AG04450 (cell line): ENCODE measurements around the gene GCH1. TPM values are rescaled to one million over a fixed set of nuclear protein-coding genes. Genes with fewer than 3 reads are reported as not detected.

ENCODE experiments used
- CTCF ChIA-PET: fragments of 300-600, 350-600 bp; formaldehyde crosslinking; extraction: SDS; loops from one replicate; lab custom pipeline; 2022; ENCODE audit warnings: antibody characterized with exemption, inconsistent platforms; lab: Charles Lee
- POLR2A ChIA-PET: fragments of 350-600 bp; formaldehyde crosslinking; extraction: SDS; loops from one replicate; lab custom pipeline; 2021; ENCODE audit warnings: antibody characterized with exemption, inconsistent platforms; lab: Yijun Ruan, JAX
- DNase-seq: peaks from one replicate; pipeline ENCODE4 v3.0.0-alpha.2; 2011; ENCODE audit warnings: low read depth, low spot score
- H3K27ac ChIP-seq: one replicate; pipeline ENCODE4 v1.5.1; 2012; ENCODE audit warnings: low read depth, low read length, control low read depth
- H3K27me3 ChIP-seq: one replicate; pipeline ENCODE4 v1.6.0; 2012; ENCODE audit warnings: low read length; ENCODE audit not compliant: control insufficient read depth, insufficient read depth
- H3K4me3 ChIP-seq: 2 replicates; pipeline ENCODE4 v1.5.1; 2011; ENCODE audit warnings: mild to moderate bottlenecking, low read depth, low read length, control low read depth
- H3K9me3 ChIP-seq: 2 replicates; pipeline ENCODE4 v1.5.1; 2012; ENCODE audit warnings: low read length; ENCODE audit not compliant: control insufficient read depth, insufficient read depth
- CTCF ChIP-seq: IDR thresholded peaks from 2 replicates; pipeline ENCODE4 v1.5.1; 2011; ENCODE audit warnings: low read depth, low read length, control low read depth, inconsistent platforms
- polyA plus RNA-seq: library from polyadenylated mRNA; depleted of rRNA; stranded (reverse); fragments of >200 nt; gene quantifications from 2 replicates; pipeline ENCODE4 v1.2.3, GENCODE V29; 2011

The GCH1 gene
- polyA plus RNA-seq, 1 experiment, result 0.88 TPM

GRCh38 chr14:54942913-54943312 lies 40.3 kb upstream of the GCH1 start:
- Histone ChIP-seq H3K4me3 (no peak overlapping the region), H3K9me3 (no peaks in the 10 kb centered on the region), H3K27ac (no peak overlapping the region), H3K27me3 (no peaks in the 10 kb centered on the region)
- POLR2A ChIA-PET, result no interaction called here
- TF ChIP-seq CTCF, result no peak
- CTCF ChIA-PET, result no interaction called here
- DNase-seq, result no peak

GRCh38 chr14:54936816-54937215 lies 34.2 kb upstream of the GCH1 start:
- POLR2A ChIA-PET, result no interaction called here
- DNase-seq, result no peak
- Histone ChIP-seq H3K27me3 (no peaks in the 10 kb centered on the region), H3K27ac (no peak overlapping the region), H3K9me3 (no peaks in the 10 kb centered on the region), H3K4me3 (no peak overlapping the region)
- CTCF ChIA-PET, result no interaction called here
- TF ChIP-seq CTCF, result no peak

- peak; percentile 10 for DNase-seq
- CTCF ChIA-PET, result interaction anchor here (0.6 kb wide), 1 partner anchor 245 kb away, joined by 6 read pairs; no protein-coding TSS in a partner anchor
Measured at GRCh38 chr14:54935958-54936357, 33.3 kb upstream of the GCH1 start.

GRCh38 chr14:54935100-54935499 lies 32.5 kb upstream of the GCH1 start:
- H3K27ac ChIP-seq, result no peak overlapping the region
- POLR2A ChIA-PET, result no interaction called here
- H3K27me3 ChIP-seq, result no peaks in the 10 kb centered on the region
- TF ChIP-seq CTCF, result no peak
- DNase-seq, result no peak
- H3K4me3 ChIP-seq, result no peak overlapping the region
- CTCF ChIA-PET, result no interaction called here
- H3K9me3 ChIP-seq, result no peaks in the 10 kb centered on the region

More at GRCh38 chr14:54935958-54936357, 33.3 kb upstream of the GCH1 start:
- POLR2A ChIA-PET, result no interaction called here
- no peaks in the 10 kb centered on the region for H3K9me3 ChIP-seq
- no peak overlapping the region for H3K27ac ChIP-seq
- H3K27me3 ChIP-seq, result no peaks in the 10 kb centered on the region
- no peak for TF ChIP-seq CTCF
- H3K4me3 ChIP-seq, result no peak overlapping the region

GRCh38 chr14:54933006-54933405 lies 30.4 kb upstream of the GCH1 start:
- no peak for DNase-seq
- ChIA-PET POLR2A (no interaction called here), CTCF (interaction anchor here (1.1 kb wide), 1 partner anchor 50 kb away, joined by 3 read pairs; no protein-coding TSS in a partner anchor)
- no peaks in the 10 kb centered on the region for H3K9me3 ChIP-seq
- H3K27ac ChIP-seq, result no peak overlapping the region
- no peak for TF ChIP-seq CTCF
- H3K27me3 ChIP-seq, result no peaks in the 10 kb centered on the region
- no peak overlapping the region for H3K4me3 ChIP-seq
